GM23338 (cell line): ENCODE data around the gene PRSS36. TPM values are rescaled to one million over a fixed set of nuclear protein-coding genes. Genes with fewer than 3 reads are reported as not detected.

Experiments used
- ATAC-seq: fragments of 200-7000 bp; cut with Tn5 transposase; 3 replicates; pipeline ENCODE4 v1.9.1; 2020
- DNase-seq: peaks from one replicate; pipeline ENCODE4 v3.0.0-alpha.2; 2015; ENCODE audit warnings: low spot score
- H2AFZ ChIP-seq: fragments of 200-600 bp; sonication (generic); 2 replicates; pipeline ENCODE4 v1.8.0; 2016; ENCODE audit warnings: antibody characterized with exemption, mild to moderate bottlenecking, moderate library complexity
- H3F3A ChIP-seq: fragments of 200-600 bp; sonication (generic); replicated peaks from 2 replicates; pipeline ENCODE4 v1.8.0; 2017; ENCODE audit warnings: antibody characterized with exemption, mixed run types, low read depth
- H3K27ac ChIP-seq: fragments of 200-600 bp; sonication (generic); 2 replicates; pipeline ENCODE4 v1.6.1; 2016; ENCODE audit warnings: low read depth
- H3K27me3 ChIP-seq: fragments of 200-600 bp; sonication (generic); 2 replicates; pipeline ENCODE4 v1.8.0; 2016; ENCODE audit warnings: mild to moderate bottlenecking, mixed run types, moderate library complexity; ENCODE audit not compliant: insufficient read depth
- H3K36me3 ChIP-seq: fragments of 200-600 bp; sonication (generic); 2 replicates; pipeline ENCODE4 v1.8.0; 2016; ENCODE audit warnings: mild to moderate bottlenecking; ENCODE audit not compliant: insufficient read depth
- H3K4me1 ChIP-seq: fragments of 200-600 bp; sonication (generic); 2 replicates; pipeline ENCODE4 v1.8.0; 2016; ENCODE audit warnings: mild to moderate bottlenecking, moderate library complexity; ENCODE audit not compliant: insufficient read depth
- H3K4me2 ChIP-seq: fragments of 200-600 bp; sonication (generic); 2 replicates; pipeline ENCODE4 v1.7.1; 2017; ENCODE audit warnings: mixed run types
- H3K4me3 ChIP-seq: fragments of 200-600 bp; sonication (generic); 2 replicates; pipeline ENCODE4 v1.6.1; 2016; ENCODE audit warnings: mixed run types
- H3K79me2 ChIP-seq: fragments of 200-600 bp; sonication (generic); replicated peaks from 2 replicates; pipeline ENCODE4 v1.8.0; 2017; ENCODE audit warnings: mild to moderate bottlenecking; ENCODE audit not compliant: insufficient read depth
- H3K9me2 ChIP-seq: fragments of 200-600 bp; sonication (generic); 2 replicates; pipeline ENCODE4 v1.8.0; 2017; ENCODE audit not compliant: insufficient read depth
- H4K20me1 ChIP-seq: fragments of 200-600 bp; sonication (generic); replicated peaks from 2 replicates; pipeline ENCODE4 v1.8.0; 2017; ENCODE audit warnings: mild to moderate bottlenecking; ENCODE audit not compliant: insufficient read depth
- H3K27ac Mint-ChIP-seq: 2 replicates; pipeline ENCODE4 v1.8.0; 2020; ENCODE audit warnings: inconsistent platforms, mild to moderate bottlenecking, moderate library complexity, mixed read lengths
- H3K27me3 Mint-ChIP-seq: 3 replicates; pipeline ENCODE4 v1.8.0; 2022; ENCODE audit warnings: low read depth, mild to moderate bottlenecking, moderate library complexity, mixed read lengths, inconsistent platforms; ENCODE audit not compliant: insufficient read depth, poor library complexity
- H3K36me3 Mint-ChIP-seq: 3 replicates; pipeline ENCODE4 v1.8.0; 2021; ENCODE audit warnings: low read depth, mild to moderate bottlenecking, inconsistent platforms, moderate library complexity, mixed read lengths
- H3K4me1 Mint-ChIP-seq: 3 replicates; pipeline ENCODE4 v1.8.0; 2020; ENCODE audit warnings: mild to moderate bottlenecking, inconsistent platforms, mixed read lengths
- H3K4me3 Mint-ChIP-seq: 3 replicates; pipeline ENCODE4 v1.8.0; 2021; ENCODE audit warnings: moderate library complexity, mild to moderate bottlenecking, inconsistent platforms, mixed read lengths
- H3K9me3 Mint-ChIP-seq: 3 replicates; pipeline ENCODE4 v1.8.0; 2020; ENCODE audit warnings: moderate library complexity, mild to moderate bottlenecking, inconsistent platforms, mixed read lengths
- CREB1 ChIP-seq: fragments of 250-450 bp; sonication (Bioruptor Pico); IDR thresholded peaks from 2 replicates; pipeline ENCODE4 v1.5.0; 2020; ENCODE audit warnings: low read depth, mild to moderate bottlenecking, moderate library complexity
- CTCF ChIP-seq, 2 experiments: fragments of 200-600 bp in 1 of 2; sonication (generic) in 1 of 2; conservative IDR thresholded peaks; 2 replicates each; pipeline versions ENCODE4 v1.5.1 to v1.6.1; 2016 to 2017; ENCODE audit warnings: antibody characterized with exemption in 2 of 2, low read depth in 2 of 2, mild to moderate bottlenecking in 2 of 2, moderate library complexity in 1 of 2
- ETS1 ChIP-seq: IDR thresholded peaks from 2 replicates; pipeline ENCODE4 v1.6.1; 2016; ENCODE audit warnings: antibody characterized with exemption
- EZH2 ChIP-seq: fragments of 200-600 bp; sonication (generic); IDR thresholded peaks from one replicate; pipeline ENCODE4 v1.8.0; 2017; ENCODE audit warnings: antibody characterized with exemption, mild to moderate bottlenecking, low read depth; ENCODE audit not compliant: unreplicated experiment
- EZH2phosphoT487 ChIP-seq: fragments of 200-600 bp; sonication (generic); IDR thresholded peaks from one replicate; pipeline ENCODE4 v1.8.1; 2018; ENCODE audit warnings: antibody characterized with exemption; ENCODE audit not compliant: unreplicated experiment
- JUNB ChIP-seq: IDR thresholded peaks from one replicate; pipeline ENCODE4 v1.6.1; 2016; ENCODE audit warnings: antibody characterized with exemption; ENCODE audit not compliant: unreplicated experiment
- NANOG ChIP-seq: IDR thresholded peaks from 2 replicates; pipeline ENCODE4 v1.6.1; 2016; ENCODE audit warnings: antibody characterized with exemption, borderline replicate concordance
- POLR2AphosphoS5 ChIP-seq: IDR thresholded peaks from 2 replicates; pipeline ENCODE4 v1.6.1; 2016; ENCODE audit warnings: antibody characterized with exemption, low read depth
- REST ChIP-seq: IDR thresholded peaks from one replicate; pipeline ENCODE4 v1.6.1; 2018; ENCODE audit warnings: antibody characterized with exemption; ENCODE audit not compliant: unreplicated experiment
- STAT1 ChIP-seq: IDR thresholded peaks from one replicate; pipeline ENCODE4 v1.6.1; 2016; ENCODE audit warnings: antibody characterized with exemption; ENCODE audit not compliant: unreplicated experiment
- ZNF114 ChIP-seq: fragments of 250-450 bp; sonication (Bioruptor Pico); IDR thresholded peaks from 2 replicates; pipeline ENCODE4 v1.5.0; 2020; ENCODE audit warnings: mild to moderate bottlenecking, moderate library complexity
- ZNF331 ChIP-seq: fragments of 250-450 bp; sonication (Bioruptor Pico); IDR thresholded peaks from 2 replicates; pipeline ENCODE4 v1.5.0; 2020; ENCODE audit warnings: low read depth, mild to moderate bottlenecking, moderate library complexity
- ZNF462 ChIP-seq: fragments of 250-450 bp; sonication (Bioruptor Pico); IDR thresholded peaks from 2 replicates; pipeline ENCODE4 v1.5.0; 2020; ENCODE audit warnings: mild to moderate bottlenecking, moderate library complexity
- polyA plus RNA-seq: library from polyadenylated mRNA; unstranded; fragments of >200 nt; fragmentation: Nextera tagmentation; extraction: Ambion mirVana; gene quantifications from 2 replicates; pipeline ENCODE4 v1.2.1, GENCODE V29; 2016
- total RNA-seq: library from RNA; depleted of rRNA; stranded (reverse); fragments of >200 nt; shearing (Covaris generic); gene quantifications from 2 replicates; pipeline ENCODE4 v1.2.3, GENCODE V29; 2014

The PRSS36 gene
- total and polyA plus RNA-seq, 2 experiments from 2014 or later = 0.91 to 1.4 TPM

GRCh38 chr16:31131841-31132271 is 18.0 kb downstream of the PRSS36 start:
- no peak for ATAC-seq
- Histone ChIP-seq H3K4me2 (0 out of 2 replicates have a peak overlapping the region, but pooled peaks have one; percentile 51), H3K79me2 (peaks cover 8% of the 10 kb centered on the region; the same call in 1 of the 2 replicates), H4K20me1 (no peaks in the 10 kb centered on the region; the same call in 1 of the 2 replicates), H3K27ac (peak overlapping the region; percentile 84; the same call in 1 of the 2 replicates), H3K36me3 (peaks cover 9% of the 10 kb centered on the region), H3K27me3 (no peaks in the 10 kb centered on the region), H3F3A (peaks cover 3% of the 10 kb centered on the region; the same call in 1 of the 2 replicates), H3K4me1 (peaks cover 28% of the 10 kb centered on the region), H2AFZ (no peak overlapping the region), H3K4me3 (no peak overlapping the region), H3K9me2 (no peaks in the 10 kb centered on the region)
- Mint-ChIP-seq H3K4me3 (no peak overlapping the region), H3K4me1 (peaks cover 54% of the 10 kb centered on the region), H3K36me3 (peaks cover 45% of the 10 kb centered on the region), H3K9me3 (no peaks in the 10 kb centered on the region; the same call in 2 of the 3 replicates), H3K27ac (peak overlapping the region; percentile 98; the same call in 1 of the 2 replicates), H3K27me3 (peaks cover 24% of the 10 kb centered on the region)
- TF ChIP-seq REST (no peak), ZNF462 (no peak), EZH2phosphoT487 (no peak), CTCF (conservative IDR thresholded peaks at IDR 0.05; ENCODE audit: low read depth in 2 of 2) (no peak), STAT1 (no peak), JUNB (no peak), ZNF331 (no peak), POLR2AphosphoS5 (no peak), CREB1 (CRISPR knock-in tag) (no peak), EZH2 (no peak), ZNF114 (CRISPR knock-in tag) (no peak), ETS1 (no peak), NANOG (no peak)
- DNase-seq = no peak
